Right atrium auricular region (tissue), 2 donors: ENCODE measurements around the gene CCR6. TPM values are rescaled to one million over a fixed set of nuclear protein-coding genes. Genes with fewer than 3 reads are reported as not detected.

ENCODE experiments used
- DNase-seq: peaks from one replicate; pipeline ENCODE4 v3.0.0-alpha.2; 2019; ENCODE audit warnings: low spot score
- H3K27ac ChIP-seq, 2 donors: fragments of 200-600 bp; sonication (generic); 1 replicate in 1 of 2; 2 replicates in 1 of 2; pipeline ENCODE4 v1.5.1; 2016 to 2019
- H3K27me3 ChIP-seq, 2 donors: fragments of 200-600 bp; sonication (generic); one replicate each; pipeline versions ENCODE4 v1.5.1 to v1.6.0; 2017 to 2019
- H3K36me3 ChIP-seq: fragments of 200-600 bp; sonication (generic); one replicate; pipeline ENCODE4 v1.5.1; 2016
- H3K4me1 ChIP-seq, 2 donors: fragments of 200-600 bp; sonication (generic); one replicate each; pipeline versions ENCODE4 v1.5.1 to v1.6.0; 2017 to 2019
- H3K4me3 ChIP-seq, 2 donors: fragments of 200-600 bp; sonication (generic); 1 replicate in 1 of 2; 2 replicates in 1 of 2; pipeline ENCODE4 v1.5.1; 2017 to 2019; ENCODE audit warnings: mild to moderate bottlenecking in 1 of 2, moderate library complexity in 1 of 2
- H3K9me3 ChIP-seq, 2 donors: fragments of 200-600 bp; sonication (generic); one replicate each; pipeline ENCODE4 v1.5.1; 2019
- total RNA-seq, 2 donors: library from RNA; depleted of rRNA; stranded (reverse); fragments of >200 nt; gene quantifications; one replicate each; pipeline ENCODE4 v1.1.0, GENCODE V29; 2016
- TF ChIP-seq, protein P1 (sequence below), 2 donors: fragments of 200-600 bp; sonication (generic); IDR thresholded peaks; one replicate each; pipeline ENCODE4 v1.5.1; 2019; ENCODE audit warnings: antibody characterized with exemption in 2 of 2

CCR6 gene
- total RNA-seq, 2 donors from 2014 or later = 0.37 TPM; not detected in 1

DNA sequence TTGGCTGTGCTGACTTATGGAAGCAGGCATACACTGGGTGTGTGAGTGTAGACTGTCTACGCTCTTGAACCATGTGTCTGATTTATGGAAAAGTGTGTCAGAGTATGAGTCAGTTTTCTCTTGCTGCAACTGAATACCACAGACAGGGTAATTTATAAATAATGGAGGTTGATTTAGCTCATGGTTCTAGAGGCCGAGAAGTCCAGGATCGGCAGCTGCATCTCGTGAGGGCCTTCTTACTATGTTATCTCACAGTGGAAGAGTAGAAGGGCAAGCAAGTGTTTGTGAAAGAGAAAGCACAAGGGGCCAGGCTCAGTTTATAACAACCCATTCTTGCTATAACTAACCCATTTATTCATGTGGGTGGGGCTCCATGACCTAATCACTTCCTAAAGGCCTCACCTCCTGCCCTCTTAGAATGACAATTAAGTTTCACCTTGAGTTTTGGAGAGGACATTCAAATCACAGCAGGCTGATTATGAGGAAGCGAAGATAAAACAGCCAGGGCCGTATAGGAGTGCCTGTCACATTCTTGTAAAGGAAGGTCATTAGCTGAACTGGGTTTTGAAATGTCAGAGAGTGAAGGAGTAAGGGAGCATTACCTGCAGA lies 28.1 kb downstream of the CCR6 start:
- no peak for DNase-seq
- Histone ChIP-seq H3K9me3 (no peaks in the 10 kb centered on the region), H3K4me3 (no peak overlapping the region), H3K36me3 (no peaks in the 10 kb centered on the region), H3K4me1 (no peaks in the 10 kb centered on the region), H3K27ac (no peak overlapping the region), H3K27me3 (no peaks in the 10 kb centered on the region)
- TF ChIP-seq, protein P1, sequence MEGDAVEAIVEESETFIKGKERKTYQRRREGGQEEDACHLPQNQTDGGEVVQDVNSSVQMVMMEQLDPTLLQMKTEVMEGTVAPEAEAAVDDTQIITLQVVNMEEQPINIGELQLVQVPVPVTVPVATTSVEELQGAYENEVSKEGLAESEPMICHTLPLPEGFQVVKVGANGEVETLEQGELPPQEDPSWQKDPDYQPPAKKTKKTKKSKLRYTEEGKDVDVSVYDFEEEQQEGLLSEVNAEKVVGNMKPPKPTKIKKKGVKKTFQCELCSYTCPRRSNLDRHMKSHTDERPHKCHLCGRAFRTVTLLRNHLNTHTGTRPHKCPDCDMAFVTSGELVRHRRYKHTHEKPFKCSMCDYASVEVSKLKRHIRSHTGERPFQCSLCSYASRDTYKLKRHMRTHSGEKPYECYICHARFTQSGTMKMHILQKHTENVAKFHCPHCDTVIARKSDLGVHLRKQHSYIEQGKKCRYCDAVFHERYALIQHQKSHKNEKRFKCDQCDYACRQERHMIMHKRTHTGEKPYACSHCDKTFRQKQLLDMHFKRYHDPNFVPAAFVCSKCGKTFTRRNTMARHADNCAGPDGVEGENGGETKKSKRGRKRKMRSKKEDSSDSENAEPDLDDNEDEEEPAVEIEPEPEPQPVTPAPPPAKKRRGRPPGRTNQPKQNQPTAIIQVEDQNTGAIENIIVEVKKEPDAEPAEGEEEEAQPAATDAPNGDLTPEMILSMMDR (IDR thresholded peaks at IDR 0.05) = no peak

DNA sequence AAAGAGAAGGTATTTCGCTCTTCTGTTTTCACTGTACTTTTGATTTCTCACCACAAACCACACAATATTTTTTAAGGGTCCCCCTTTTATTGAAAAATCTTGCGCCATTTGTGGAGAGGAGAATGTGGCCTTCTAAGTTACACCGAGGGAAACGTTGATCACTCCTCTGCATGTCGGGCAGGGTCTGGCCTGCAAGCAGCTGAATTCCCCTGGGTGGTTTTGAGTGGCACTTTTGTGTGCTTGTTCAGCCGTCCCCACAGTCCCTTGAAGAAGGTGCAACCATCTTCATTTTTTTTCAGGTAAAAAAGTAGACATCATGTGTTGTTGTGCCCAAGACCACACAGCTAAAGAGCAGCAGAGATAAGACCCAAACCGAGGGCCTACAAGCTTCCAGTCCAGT lies 28.8 kb downstream of the CCR6 start:
- DNase-seq = no peak
- H3K36me3 ChIP-seq = no peaks in the 10 kb centered on the region
- no peaks in the 10 kb centered on the region for H3K4me1 ChIP-seq
- H3K4me3 ChIP-seq = no peak overlapping the region
- H3K27me3 ChIP-seq = no peaks in the 10 kb centered on the region
- H3K27ac ChIP-seq = no peak overlapping the region
- TF ChIP-seq, protein P1 (IDR thresholded peaks at IDR 0.05) = no peak
- H3K9me3 ChIP-seq = no peaks in the 10 kb centered on the region

DNA sequence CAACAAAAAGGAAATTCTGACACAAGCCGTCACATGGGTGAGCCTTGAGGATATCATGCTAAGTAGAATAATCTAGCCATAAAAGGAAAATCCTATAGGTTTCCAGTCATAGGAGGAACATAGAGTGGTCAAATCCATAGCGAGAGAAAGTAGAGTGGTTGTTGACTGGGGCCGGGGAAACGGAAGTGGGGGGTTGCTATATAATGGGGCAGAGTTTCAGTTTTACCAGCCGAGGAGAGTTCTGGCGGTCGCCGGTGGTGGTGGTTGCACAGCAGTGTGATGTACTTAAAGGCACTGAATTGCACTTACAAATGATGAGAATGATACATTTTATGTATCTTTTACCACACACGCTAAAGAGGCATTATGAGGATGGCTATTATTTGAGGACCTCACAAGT lies 30.0 kb downstream of the CCR6 start:
- Histone ChIP-seq H3K4me1 (no peaks in the 10 kb centered on the region), H3K4me3 (no peak overlapping the region), H3K27ac (no peak overlapping the region)

DNA sequence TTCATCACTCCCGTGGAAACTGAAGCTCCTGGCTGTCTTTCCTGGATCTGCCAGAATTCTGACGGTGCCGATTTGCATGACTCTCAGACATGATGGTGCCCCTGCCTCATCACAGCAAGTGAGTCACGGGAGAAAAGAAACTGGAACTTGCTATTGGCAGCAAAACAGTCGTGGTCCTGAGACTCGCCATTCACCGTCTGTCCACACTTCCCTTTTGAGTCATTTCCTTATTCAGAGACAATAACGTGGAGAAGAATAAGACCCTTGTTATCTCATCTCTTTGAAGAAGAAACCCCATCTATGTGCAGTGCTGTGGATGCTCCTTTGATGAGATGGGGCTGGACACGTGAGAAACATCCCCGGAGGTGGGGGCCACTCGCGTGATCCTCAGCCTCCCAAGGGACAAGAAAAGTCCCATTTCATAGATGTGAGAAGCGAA lies 30.6 kb downstream of the CCR6 start:
- TF ChIP-seq, protein P1 (IDR thresholded peaks at IDR 0.05) = no peak
- peak overlapping the region in 1 of 2 donors; percentile 7 for H3K4me3 ChIP-seq
- no peaks in the 10 kb centered on the region for H3K27me3 ChIP-seq
- no peak for DNase-seq
- H3K27ac ChIP-seq = no peak overlapping the region
- no peaks in the 10 kb centered on the region for H3K4me1 ChIP-seq
- no peaks in the 10 kb centered on the region for H3K36me3 ChIP-seq
- H3K9me3 ChIP-seq = no peaks in the 10 kb centered on the region

More for the DNA sequence above, 30.0 kb downstream of the CCR6 start:
- no peaks in the 10 kb centered on the region for H3K9me3 ChIP-seq
- DNase-seq = no peak
- TF ChIP-seq, protein P1 (IDR thresholded peaks at IDR 0.05) = no peak
- H3K36me3 ChIP-seq = no peaks in the 10 kb centered on the region
- H3K27me3 ChIP-seq = no peaks in the 10 kb centered on the region

DNA sequence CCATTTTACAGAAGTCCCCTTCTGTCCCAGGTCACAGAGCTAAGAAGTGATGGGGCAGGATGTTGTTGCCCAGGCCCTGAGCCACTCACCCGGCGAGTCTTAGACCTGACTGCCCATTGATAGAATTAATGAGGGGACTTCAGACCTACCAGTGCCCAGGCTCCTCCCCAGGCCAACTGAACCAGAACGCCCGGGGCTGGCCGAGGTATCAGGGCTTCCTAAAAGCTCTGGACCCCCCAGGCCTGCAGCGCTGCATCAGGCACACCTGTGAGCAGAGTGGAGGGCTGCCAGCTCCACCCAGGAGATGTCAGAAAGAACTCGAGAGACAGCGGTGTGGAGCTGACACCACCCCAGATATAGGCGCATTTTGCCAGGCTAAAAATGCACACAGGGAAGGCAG lies 31.4 kb downstream of the CCR6 start:
- no peak overlapping the region for H3K27ac ChIP-seq
- no peak for DNase-seq

More for the DNA sequence above, 31.4 kb downstream of the CCR6 start:
- H3K36me3 ChIP-seq = no peaks in the 10 kb centered on the region
- no peaks in the 10 kb centered on the region for H3K4me1 ChIP-seq
- no peaks in the 10 kb centered on the region for H3K27me3 ChIP-seq
- H3K9me3 ChIP-seq = no peaks in the 10 kb centered on the region
- TF ChIP-seq, protein P1 (IDR thresholded peaks at IDR 0.05) = no peak
- no peak overlapping the region for H3K4me3 ChIP-seq
